NB4 (cell line): Measurements from ENCODE around the gene TMEM165.
A peak's percentile ranks its signal among the peaks of the same experiment; 100 is the strongest.

Experiments used
- DNase-seq: peaks from one replicate; pipeline ENCODE4 v3.0.0; 2010; ENCODE audit warnings: low read depth
- H3K4me3 ChIP-seq: one replicate; pipeline ENCODE4 v1.5.1; 2011; ENCODE audit warnings: mild to moderate bottlenecking, low read depth, low read length, moderate library complexity
- MYC ChIP-seq: IDR thresholded peaks from 2 replicates; pipeline ENCODE4 v1.6.1; 2011; ENCODE audit warnings: low read depth, low read length
- POLR2A ChIP-seq: IDR thresholded peaks from 2 replicates; pipeline ENCODE4 v1.6.1; 2011; ENCODE audit warnings: mild to moderate bottlenecking; ENCODE audit not compliant: insufficient read length; ENCODE audit errors: extremely low read depth
- TF ChIP-seq, protein P1 (sequence below): IDR thresholded peaks from one replicate; pipeline ENCODE4 v1.5.1; 2012; ENCODE audit warnings: low read depth, low read length
- TF ChIP-seq, protein P2 (sequence below): IDR thresholded peaks from 2 replicates; pipeline ENCODE4 v1.6.1; 2011; ENCODE audit warnings: low read depth, low read length

TMEM165 gene

DNA sequence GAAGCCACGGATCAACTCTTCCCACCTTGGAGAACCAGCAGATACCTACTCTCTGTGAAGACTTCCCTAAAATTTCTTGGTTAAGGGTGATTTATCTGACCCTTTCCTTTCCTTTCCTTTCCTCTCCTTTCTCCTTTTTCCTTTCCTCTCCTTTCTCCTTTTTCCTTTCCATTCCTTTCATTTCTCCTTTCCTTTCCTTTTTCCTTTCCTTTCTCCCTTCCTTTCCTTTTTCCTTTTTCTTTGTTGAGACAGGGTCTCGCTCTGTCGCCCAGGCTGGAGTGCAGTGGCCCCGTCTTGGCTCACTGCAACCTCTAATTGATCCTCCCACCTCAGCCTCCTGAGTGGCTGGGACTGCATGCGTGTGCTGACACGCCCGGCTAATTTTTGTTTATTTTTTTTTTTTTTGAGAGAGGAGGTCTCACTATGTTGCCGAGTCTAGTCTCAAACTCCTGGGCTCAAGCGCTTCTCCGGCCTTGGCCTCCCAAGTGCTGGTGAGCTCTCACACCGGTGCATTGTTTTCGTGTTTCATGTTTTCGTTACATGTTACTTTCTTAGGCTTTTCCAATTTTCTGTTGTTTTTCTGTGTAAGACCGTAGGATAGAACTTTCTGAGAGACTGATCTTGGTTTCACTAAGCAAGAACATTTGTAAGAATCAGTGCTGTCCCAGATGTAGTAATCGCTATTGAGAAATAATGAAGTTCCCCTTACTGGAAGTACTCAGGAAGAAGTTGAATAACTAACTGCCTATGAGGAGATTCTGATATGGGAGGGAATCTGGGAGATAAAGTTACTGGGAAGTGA lies 2.0 kb downstream of the TMEM165 start:
- peak overlapping the region; percentile 87 for H3K4me3 ChIP-seq
- peak; percentile 76 for DNase-seq
- TF ChIP-seq MYC (no peak), POLR2A (no peak)
- TF ChIP-seq, protein P1, sequence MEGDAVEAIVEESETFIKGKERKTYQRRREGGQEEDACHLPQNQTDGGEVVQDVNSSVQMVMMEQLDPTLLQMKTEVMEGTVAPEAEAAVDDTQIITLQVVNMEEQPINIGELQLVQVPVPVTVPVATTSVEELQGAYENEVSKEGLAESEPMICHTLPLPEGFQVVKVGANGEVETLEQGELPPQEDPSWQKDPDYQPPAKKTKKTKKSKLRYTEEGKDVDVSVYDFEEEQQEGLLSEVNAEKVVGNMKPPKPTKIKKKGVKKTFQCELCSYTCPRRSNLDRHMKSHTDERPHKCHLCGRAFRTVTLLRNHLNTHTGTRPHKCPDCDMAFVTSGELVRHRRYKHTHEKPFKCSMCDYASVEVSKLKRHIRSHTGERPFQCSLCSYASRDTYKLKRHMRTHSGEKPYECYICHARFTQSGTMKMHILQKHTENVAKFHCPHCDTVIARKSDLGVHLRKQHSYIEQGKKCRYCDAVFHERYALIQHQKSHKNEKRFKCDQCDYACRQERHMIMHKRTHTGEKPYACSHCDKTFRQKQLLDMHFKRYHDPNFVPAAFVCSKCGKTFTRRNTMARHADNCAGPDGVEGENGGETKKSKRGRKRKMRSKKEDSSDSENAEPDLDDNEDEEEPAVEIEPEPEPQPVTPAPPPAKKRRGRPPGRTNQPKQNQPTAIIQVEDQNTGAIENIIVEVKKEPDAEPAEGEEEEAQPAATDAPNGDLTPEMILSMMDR = no peak
- TF ChIP-seq, protein P2, sequence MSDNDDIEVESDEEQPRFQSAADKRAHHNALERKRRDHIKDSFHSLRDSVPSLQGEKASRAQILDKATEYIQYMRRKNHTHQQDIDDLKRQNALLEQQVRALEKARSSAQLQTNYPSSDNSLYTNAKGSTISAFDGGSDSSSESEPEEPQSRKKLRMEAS = no peak

DNA sequence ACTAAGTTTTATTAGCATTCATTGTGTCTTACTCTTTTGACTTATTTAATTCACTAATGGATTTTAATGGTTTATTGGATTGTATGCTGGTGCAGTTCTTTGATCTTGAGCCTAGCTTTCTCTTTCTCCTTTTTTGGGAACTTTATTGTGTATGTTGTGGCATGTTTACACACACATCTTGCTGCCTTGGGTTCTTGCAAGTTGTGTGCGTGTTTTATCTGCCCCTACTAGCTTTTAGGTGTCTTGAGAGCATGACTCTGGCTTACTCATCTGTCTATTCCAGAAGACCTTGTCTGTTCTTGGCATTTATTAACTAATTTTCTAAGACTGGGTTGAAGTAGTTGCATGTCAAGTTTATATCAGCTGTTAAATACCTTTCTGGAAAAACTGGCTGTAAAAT lies 2.7 kb downstream of the TMEM165 start:
- no peak for TF ChIP-seq MYC
- TF ChIP-seq, protein P1 = no peak
- TF ChIP-seq, protein P2 = no peak
- TF ChIP-seq POLR2A = no peak
- H3K4me3 ChIP-seq = peak overlapping the region; percentile 87
- DNase-seq = no peak

DNA sequence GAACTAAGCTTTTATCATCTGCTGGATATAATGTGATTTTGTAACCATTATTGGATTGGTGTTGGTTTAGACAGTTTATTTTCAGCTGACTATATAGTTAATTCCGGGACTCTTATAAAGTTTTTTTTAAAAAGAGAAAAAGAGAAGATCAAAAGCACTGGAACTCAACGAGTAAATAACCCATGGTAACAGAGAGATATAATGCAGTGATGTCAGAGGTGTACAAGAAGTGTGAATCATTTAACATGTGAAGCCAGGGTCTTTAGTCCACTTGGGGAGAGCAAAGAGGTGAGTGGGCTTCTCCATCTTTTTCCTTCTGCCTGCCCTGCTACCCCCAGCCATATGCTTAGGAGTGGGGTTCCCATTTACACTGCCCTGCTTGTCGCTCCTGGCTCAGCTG lies 3.2 kb downstream of the TMEM165 start:
- DNase-seq = no peak
- peak overlapping the region; percentile 87 for H3K4me3 ChIP-seq
- TF ChIP-seq, protein P2 = no peak
- TF ChIP-seq POLR2A (no peak), MYC (no peak)
- TF ChIP-seq, protein P1 = no peak

DNA sequence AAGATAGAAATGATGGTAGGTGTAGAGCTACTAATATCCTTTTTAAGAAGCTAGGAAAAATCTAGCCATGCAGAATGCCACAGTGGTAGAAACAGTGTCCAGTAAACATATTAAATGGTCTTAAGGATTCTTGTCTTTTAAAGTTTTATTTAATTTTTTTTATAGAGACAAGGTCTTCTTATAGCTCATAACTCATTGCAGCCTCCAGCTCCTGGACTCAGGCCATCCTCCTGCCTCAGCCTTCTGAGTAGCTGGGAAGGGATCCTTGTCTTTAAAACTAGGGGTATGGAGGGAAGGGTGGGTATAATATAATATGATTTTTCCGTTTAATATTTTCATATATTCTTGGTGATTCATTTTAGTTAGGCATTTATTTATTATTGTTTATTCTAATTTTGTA lies 3.8 kb downstream of the TMEM165 start:
- peak overlapping the region; percentile 87 for H3K4me3 ChIP-seq
- no peak for DNase-seq
- TF ChIP-seq, protein P2 = no peak
- TF ChIP-seq, protein P1 = no peak
- TF ChIP-seq MYC (no peak), POLR2A (no peak)

DNA sequence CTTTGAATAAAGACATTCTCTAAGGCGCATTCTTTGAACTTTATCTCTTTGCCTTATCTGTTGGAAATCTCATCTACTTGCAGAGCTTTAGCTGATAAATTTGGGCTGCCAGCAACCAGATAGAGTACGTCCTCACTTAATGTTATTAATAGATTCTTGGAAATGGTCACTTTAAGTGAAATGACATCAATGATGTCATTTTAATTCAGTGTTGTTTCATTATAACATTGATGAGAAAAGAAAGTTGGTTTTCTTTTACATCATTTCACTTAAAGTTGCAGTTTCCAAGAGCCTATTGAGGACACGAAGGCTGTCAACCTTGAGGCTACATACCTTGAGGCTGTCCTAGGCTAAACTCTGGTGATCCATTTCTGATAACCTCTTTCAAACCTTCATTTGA lies 9.3 kb downstream of the TMEM165 start:
- no peak for TF ChIP-seq POLR2A
- no peak for TF ChIP-seq MYC
- TF ChIP-seq, protein P1 = no peak
- TF ChIP-seq, protein P2 = no peak
- no peak overlapping the region for H3K4me3 ChIP-seq
- no peak for DNase-seq
